Measurements from ENCODE around the gene ALPP.
"Not testable (repeated sequence)": the region's sequence is repeated elsewhere in the genome, so short reads cannot be mapped to it uniquely, and the experiment has no call there.

Gene ALPP

GRCh38 chr2:232407428-232408150 is 29.0 kb downstream of the ALPP start:
- DNase-seq, result not testable (repeated sequence)

- not testable (repeated sequence) for DNase-seq
Measured at GRCh38 chr2:232408269-232408668, 29.7 kb downstream of the ALPP start.

DNA sequence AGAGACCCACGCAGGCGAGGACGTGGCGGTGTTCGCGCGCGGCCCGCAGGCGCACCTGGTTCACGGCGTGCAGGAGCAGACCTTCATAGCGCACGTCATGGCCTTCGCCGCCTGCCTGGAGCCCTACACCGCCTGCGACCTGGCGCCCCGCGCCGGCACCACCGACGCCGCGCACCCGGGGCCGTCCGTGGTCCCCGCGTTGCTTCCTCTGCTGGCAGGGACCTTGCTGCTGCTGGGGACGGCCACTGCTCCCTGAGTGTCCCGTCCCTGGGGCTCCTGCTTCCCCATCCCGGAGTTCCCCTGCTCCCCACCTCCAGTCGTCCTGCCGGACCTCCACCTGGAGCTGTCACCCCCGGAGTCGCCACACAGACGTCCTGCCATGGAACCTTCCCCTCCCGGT is 31.1 kb downstream of the ALPP start:
- not testable (repeated sequence) for DNase-seq

GRCh38 chr2:232410238-232410900 is 31.8 kb downstream of the ALPP start:
- DNase-seq, result no peak

- no peak for DNase-seq
Measured at GRCh38 chr2:232411901-232412629, 33.5 kb downstream of the ALPP start.

DNA sequence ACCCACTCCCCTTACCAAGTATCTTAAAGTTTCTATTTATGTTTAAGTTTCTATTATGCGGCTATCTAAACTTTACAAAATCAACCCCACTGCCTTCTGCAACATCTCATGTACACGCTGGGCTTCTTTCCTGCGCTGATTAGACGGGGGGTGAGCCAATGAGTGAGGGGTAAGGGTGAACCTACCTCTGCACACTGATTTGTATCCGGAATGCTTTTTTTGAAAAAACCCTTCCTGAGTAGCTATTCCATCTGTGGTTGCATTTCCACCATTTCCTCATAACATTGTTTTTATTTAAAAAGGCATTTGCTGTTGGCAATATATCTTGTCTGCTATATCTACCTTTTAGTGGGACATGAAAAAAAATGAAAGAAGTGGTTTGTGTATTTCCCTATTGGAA is 34.4 kb downstream of the ALPP start:
- DNase-seq, result no peak

DNA sequence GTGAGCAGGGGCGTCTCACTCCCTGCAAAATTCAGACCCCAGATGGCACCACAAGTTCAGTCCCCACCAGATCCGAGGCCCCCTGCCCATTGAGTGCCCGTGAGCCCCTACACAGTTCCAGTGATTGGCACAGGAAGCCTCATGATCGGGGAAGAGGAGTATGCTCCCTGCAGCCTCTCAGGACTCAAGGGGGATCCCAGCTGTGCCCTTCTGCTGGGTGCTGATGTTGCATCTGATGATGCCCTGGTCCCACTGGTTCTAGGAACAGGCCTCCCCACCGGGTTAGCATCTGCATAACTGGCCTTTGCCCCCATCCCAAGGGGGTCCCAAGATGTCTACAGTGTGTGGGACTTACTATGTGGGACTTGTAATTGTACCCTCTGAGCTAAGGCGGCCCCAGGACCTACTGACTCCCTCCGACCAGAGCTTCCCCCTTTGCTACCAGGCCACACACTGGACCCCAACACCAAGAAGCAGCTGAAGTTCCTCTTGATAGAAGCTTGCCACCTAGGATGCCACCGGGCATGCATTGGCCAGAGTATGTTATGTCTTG is 36.7 kb downstream of the ALPP start:
- DNase-seq, result no peak

DNA sequence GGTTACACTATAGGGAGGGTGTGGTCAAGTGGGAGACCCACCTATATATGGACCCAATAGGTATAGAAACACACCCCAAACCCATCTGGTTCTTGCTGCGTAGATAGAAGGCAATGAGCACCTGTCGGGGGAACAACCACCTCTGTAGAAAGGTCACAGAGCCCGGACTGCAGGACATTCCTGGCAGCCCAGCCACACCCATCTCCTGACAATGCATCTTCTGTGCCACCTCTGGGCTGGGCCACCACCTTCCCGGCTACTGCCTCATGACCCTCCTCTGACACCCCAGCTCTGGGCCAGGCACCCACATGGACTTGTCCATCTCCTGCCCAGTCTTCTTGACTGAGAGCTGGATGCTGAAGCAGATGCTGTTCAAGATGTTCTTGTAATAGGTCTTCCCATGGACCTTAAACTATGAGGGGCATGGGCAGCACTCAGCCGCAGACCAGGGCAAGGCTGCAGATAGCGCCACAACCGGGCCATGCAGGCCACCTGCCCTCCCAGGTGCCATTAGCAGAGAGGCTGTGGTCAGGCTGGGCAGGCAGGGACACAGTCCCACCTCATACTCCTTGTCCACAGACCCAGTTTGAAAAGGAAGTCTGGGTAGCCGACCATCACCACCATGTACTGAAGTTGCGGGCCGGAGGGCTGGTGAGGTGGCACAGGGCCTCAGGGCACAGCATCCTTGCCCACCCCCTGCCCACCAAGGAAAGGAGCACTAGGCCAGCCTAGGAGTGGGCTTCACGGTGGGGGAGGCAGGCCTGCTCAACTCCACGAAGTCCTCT is 37.4 kb downstream of the ALPP start:
- DNase-seq, result no peak

DNA sequence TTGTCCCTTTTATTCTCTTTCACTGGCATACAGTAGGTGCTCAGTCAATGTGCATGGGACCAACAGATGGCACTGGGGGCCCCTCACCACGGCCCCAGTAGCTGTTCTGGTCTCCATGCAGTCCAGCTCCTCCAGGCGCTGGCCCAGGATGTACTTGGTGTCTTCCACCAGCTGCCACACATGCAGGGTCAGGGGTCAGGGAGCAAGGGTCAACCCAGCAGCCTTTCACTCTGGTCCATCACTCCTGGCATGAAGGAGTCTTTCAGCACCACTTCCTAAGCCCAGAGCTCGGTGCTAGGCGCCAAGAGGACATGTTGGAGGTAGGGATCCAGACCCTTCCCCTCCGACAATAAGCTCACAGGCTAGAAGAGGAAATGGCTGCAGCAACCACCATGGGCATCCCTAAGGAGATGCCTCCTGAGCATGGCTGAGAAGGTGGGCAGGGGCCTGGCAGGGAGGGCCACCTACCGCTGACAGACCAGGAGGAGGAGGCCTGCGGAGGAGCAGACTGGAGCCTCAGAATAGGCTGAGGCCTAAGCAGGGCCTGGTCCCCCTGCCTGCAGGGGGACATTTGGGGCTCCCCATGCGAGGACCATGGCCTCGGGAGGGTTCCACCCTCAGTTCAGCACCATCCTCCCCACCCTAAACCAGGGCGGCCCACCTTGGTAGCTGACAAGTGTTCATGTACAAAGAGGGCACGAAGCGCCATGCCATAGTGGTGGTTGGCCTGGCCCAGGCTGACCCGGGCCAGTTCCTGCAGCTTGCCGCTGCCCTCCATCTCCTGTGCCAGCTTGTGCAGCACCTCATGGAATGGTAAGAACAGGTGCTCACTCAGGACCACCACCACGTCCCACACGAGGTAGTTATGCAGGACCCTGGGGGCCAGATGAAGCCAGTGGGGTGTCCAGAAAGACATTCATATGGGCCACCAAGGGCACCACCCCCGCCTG is 38.2 kb downstream of the ALPP start:
- DNase-seq, result no peak

- no peak for DNase-seq
Measured at GRCh38 chr2:232417489-232417888, 38.9 kb downstream of the ALPP start.

GRCh38 chr2:232418056-232418455 is 39.5 kb downstream of the ALPP start:
- DNase-seq, result no peak

- no peak for DNase-seq
Measured at GRCh38 chr2:232418466-232419244, 40.1 kb downstream of the ALPP start.

DNA sequence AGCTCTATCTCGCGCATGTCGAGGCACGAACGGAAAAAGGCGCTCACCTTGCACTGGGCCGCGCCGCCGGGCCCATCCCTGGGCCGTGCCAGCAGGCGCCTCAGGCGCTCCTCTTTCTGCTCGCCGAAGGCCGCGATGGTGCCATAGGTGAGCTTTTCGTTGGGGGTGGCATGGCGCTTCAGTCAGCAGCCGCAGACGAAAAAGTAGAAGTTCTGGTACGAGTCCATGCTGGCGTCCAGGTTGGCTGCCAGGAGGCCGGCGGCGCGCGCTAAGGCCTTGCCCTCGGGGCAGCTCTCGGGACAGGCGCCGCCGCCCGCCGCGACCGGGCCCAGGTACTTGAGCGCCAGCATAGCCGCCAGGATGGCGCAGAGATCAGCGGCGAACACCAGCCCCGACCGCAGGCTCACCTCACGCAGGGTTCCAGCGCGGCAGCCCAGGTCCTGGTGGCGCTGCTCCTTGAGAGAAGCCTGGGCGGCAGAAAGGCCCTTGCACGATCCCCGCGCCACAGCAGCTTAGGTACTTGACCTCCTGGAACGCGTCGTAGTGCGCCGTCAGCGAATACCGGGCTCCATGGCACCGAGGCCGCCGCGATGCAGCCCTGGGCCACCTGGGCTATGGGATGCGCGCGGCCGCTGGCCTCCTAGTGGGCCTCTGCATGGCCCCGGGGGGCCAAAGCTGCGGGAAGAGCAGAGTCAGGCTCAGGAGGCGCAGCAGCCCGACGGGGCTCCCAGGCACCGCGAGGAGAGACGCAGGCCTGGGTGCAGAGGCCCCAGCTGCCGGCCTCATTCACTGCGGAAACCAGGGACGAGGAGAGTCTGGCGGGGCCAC is 40.9 kb downstream of the ALPP start:
- DNase-seq, result no peak

DNA sequence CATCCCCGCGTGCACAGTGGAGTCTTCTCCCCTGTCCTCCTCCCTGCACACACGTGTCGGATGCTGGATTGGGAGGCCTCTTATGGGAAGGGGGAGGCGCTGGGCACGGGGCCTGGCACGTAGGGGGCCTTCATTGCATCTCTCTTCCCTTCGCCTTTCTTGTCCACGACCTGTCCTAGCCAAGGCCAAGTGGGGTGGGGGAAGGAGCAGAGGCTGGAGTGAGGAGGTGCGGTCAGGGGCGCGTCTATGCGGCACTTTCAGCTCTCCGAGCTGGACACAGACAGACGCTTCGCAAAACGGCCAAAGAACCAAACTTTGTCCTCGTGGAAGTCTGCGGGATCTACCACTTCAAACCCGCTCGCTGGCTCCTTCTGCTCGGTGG is 41.5 kb downstream of the ALPP start:
- DNase-seq, result no peak

GRCh38 chr2:232420463-232421188 is 42.1 kb downstream of the ALPP start:
- DNase-seq, result no peak

- DNase-seq, result no peak
Measured at GRCh38 chr2:232421189-232421785, 42.7 kb downstream of the ALPP start.

DNA sequence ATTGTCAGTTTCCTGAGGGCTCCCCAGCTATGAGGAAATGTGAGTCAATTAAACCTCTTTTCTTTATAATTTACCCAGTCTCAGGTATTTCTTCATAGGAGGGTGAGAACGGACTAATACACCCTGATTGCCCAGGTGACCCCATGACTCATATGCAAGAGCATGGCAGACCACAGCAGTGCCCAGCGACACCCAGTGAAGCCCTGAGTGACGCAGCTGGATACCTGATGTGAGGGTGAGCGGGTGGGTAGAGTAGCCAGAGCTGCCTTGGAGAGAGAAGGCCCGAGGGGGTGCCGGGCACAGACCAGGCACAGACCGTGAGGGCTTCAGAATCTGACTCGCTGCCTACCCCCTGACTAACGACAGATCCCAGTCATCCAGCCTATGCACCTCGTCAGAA is 43.5 kb downstream of the ALPP start:
- no peak for DNase-seq

- DNase-seq, result not testable (repeated sequence)
Measured at GRCh38 chr2:232422996-232423395, 44.4 kb downstream of the ALPP start.

GRCh38 chr2:232423407-232423806 is 44.9 kb downstream of the ALPP start:
- not testable (repeated sequence) for DNase-seq
